Measurements from ENCODE around the gene DOK4.
A peak's percentile ranks its signal among the peaks of the same experiment; 100 is the strongest.

DOK4 gene

GRCh38 chr16:57476546-57477410, 9.5 kb downstream of the DOK4 start:
- no peak for DNase-seq

DNA sequence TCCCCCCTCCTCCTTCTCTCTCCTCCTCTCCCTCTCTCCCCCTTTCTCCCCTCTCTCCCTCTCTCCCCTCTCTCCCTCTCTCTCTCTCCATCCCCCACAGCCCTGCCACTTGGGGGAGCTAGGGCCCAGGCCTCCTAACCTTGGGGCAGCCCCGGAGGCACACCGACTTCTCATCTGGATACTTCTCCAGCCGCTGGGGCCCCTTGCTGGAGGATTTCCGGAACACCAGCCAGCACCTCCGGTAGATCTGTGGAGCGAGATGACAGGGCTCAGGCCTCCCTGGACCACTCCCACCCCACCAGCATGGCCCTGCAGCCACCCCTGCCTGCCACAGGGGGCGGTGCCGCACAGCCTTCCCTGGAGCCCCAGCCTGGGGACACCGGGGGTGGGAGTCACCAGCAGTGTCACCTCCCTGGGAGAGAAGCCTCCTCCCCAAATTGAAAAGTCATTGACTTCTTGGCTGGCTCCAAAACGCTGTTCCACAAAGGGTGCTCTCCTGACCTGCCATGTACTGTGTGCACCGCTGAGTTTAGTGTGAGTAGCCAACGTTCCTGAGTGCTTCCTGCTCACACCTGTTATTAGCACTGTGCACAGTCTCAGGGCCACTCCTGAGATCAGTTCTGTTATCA, 10.5 kb downstream of the DOK4 start:
- no peak for DNase-seq

GRCh38 chr16:57474671-57475661, 11.3 kb downstream of the DOK4 start:
- DNase-seq, result no peak

- no peak for DNase-seq
Measured at GRCh38 chr16:57473906-57474305, 12.4 kb downstream of the DOK4 start.

DNA sequence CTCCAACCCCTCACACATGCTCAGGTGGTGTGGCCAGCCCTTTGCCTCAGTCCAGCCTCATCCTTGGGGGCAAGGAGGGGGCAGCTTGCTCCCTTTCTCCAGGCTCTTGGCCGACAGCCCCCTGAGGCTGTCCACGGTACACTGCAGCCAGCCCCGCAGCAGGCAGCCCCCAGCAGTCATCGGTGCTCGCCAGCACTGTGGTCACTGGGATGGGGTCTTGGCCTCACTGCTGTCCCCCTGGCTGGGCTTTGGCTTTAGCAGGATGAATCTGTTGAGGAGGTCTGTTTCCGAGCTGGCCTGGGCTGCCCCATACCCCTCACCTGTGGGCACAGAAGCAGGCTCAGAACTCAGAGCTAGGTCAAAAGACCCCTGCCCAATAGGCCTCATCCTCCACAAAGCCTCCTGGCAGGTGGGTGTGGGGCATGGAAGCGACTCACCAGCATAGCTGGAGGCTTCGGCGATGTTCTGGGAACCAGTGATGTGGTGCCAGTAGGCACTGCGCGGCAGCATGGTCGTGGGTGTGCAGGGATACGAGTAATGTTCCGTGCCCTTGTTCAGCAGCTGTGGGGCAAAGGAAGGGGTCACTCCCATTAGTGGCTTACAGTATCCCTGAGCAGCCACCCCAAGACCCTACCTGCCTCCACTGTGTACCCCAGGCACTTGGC, 13.0 kb downstream of the DOK4 start:
- DNase-seq, result no peak

DNA sequence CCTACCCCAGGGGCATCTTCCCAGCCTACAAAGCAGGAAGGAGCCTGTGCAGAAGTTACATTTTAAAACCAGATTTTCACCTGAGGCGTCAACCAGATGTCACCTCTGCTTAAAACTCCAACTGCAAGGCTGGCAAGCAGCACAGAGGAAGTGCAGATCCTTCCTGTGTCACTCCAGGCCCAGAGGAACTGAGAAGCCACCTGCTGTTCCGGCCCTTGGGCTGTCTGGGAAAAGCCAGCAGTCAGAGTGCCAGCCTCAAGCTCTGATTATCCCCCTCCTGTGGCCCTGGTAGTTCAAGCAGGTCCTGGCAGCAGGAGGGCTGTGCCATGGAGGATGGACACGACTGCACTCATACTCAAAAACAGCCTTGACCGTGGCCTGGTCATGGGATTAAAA, 13.6 kb downstream of the DOK4 start:
- no peak for DNase-seq

DNA sequence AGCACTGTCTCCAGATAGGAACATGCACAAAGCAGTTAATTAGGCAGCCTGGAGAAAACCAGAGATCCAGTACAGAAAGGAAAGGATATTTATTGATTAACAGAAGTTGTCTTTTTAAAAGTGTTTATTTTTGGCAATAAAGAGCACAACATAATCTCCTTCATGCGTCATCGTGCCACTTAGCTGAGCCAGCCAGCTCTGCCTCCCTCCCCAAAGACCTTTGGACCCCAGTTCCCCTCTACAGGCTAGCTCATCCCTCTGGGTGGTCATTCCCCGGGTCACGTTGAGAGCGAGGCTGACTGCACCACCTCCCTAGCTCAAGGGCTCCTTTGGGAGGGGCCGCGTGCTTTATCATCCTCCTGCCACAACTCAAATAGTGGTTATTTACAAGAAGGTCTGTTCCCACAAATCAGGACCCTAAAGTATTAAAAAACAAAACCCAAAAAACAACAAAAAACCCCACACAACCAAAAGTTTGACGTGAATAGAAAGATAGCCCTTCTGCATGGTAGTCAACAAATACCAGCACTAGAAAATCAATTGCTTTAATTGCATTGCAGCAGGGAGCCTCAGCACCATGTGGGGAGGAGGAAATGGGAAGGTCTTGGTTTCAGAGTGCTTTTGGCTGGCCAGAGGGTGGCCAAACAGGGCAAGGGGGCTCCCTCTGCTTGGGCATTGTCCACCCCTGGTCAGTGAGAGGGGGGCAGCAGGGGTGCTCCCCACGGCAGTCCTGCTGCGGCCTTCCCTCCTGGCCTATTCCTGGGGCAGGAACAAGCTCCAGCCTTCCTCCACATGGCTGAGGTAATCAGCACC, 14.2 kb downstream of the DOK4 start:
- DNase-seq, result no peak

- DNase-seq, result no peak
Measured at GRCh38 chr16:57471209-57471608, 15.1 kb downstream of the DOK4 start.

GRCh38 chr16:57470711-57471110, 15.6 kb downstream of the DOK4 start:
- no peak for DNase-seq

DNA sequence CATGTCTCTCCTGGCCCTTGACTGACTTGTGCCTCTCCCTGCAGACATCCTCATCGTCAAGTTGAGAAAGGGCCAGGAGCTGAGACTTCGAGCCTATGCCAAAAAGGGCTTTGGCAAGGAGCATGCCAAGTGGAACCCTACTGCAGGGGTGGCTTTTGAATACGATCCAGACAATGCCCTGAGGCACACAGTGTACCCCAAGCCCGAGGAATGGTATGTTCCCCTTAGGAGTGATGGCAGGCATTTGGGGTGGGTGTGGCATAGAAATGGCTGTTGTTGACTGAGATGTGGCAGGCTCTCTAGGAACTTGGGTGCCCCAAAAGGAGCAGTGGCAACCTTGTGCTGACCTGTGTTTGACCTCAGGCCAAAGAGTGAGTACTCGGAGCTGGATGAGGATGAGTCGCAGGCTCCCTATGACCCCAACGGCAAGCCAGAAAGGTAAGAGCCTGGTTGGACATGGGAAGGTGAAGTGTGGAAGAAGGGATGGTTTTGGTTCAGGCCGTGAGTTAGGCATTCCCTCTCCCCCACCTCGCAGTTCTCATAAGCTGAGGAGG, 16.3 kb downstream of the DOK4 start:
- DNase-seq, result no peak

DNA sequence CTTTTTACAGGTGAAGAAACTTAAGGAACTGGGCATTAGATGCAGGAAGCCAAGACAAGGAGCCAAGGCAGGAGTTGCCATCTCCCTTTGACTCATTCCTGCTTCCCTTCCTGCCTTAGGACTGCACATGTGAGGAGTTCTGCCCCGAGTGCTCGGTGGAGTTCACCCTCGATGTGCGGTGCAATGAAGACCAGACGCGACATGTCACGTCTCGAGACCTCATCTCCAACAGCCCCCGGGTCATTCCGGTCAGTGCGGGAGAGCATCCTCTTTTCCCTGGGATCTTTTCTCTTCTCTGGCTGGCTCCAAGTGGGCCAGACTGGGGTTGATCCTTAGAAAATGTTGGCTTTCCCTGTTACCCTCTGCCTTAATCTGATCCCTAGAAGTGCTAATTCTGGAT, 17.2 kb downstream of the DOK4 start:
- DNase-seq, result no peak

DNA sequence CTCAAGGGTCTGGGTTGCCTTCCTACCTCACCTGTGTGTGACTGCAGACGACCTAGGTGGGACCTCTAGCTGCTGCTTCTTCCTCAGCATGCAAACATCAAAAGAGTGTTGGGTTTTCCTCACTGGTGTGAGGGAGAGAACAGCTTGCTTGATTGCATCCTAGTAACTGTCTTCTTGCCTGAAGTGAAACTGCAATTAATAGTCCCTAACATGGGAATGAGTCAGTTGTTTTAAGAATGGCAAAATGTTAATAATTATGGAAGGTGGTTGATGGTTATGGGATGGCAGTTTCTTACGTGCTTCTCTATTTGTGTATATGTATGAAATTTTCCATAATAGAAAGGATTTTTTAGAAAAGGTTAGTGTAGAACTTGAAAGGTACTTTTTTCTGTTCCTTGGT, 17.9 kb downstream of the DOK4 start:
- DNase-seq, result no peak

DNA sequence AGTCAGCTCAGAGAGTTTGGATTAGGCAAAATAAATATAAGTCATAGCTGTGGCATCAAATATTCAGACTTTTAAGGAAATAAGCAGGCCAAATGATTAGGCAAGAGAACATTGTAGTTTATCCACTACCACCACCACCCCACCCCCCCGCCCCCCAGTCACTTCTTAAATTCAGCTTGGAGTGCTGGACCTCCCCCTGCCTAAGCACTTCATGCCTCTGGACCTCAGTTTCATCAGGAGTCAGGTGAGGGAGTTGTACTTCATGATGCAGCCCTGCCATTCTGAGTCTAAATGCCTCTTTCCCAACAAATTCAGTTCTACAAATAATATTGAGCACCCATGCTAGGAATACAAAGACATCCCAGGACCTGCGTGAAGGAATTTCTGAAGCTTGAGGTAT, 21.8 kb downstream of the DOK4 start:
- no peak for DNase-seq

DNA sequence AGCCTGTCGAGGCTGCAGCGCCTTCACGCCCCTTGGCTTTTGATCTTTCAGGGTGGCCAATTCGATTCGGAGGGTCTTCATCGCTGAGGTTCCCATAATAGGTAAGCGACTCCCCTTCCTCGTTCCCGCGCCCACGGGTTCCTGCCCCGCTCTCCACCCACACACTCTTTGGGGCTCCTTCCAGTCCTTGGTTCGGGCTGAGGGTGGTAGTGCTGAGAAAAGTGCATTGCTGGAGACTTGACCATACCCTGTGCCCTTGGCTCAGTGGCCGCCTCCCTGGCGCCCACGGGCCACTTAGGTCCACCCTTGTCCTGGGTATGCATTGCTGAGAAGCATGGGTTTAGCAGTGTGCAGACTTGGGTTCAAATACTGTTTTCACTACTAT, 23.3 kb downstream of the DOK4 start:
- no peak for DNase-seq

GRCh38 chr16:57462209-57462977, 23.9 kb downstream of the DOK4 start, which contains the start of gene POLR2C:
POLR2C (plus strand) TSS chr16:57462679; CDS start chr16:57462725, 46 bp downstream.
- peak; percentile 63 to 78 for DNase-seq

DNA sequence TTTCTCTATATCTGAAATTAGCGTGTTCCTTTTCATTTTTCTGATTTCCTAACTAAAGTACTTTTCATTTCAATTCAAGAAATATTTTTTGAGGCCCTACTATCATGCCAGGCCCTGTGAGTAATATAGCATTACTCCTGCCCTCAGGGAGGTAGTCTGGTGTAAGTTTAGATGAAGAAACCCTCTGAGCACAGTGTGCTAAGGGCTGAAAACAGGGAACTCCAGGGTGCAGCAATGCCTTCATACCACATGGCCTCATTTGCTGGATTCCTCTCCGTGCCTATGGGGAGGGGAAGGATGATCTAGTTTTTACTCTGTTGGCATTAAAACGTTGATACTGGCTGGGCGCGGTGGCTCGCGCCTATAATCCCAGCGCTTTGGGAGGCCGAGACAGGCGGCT, 34.3 kb downstream of the DOK4 start:
- DNase-seq, result no peak

DNA sequence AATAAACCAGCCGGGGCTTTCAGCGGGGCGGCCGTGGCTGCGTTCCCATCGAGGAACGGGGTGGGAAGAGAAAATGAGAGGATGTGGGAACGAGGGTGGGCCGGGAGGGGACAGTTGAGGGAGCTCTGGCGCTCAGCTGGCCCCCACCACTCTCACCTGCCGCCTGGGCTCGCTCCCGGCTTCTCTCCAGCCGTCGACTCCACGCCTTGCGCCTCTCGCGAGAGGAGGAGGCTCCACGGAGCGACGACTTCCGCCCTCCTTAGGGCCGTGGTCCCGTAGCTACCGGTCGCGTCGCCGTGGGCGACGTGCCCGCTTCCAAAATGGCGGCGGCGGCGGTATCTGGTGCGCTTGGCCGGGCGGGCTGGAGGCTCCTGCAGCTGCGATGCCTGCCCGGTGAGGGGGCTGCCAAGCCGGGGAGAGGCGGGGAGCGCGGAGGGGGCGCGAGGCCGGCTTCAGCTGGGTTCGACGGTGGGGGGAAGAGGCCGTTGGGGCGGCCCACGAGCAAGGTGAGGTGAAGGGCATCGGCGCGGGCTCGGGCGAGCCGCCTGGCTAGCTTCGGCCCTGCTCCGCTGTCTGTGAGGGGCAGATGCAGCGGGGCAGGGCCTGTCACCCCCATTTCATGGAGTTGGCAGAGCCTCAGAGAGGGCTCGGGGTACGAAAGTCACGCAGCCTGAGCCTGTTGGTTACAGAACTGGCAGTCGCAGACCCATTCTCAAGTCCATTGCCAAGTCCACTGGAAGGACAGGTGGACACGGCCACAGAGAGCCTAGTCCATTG, 38.9 kb downstream of the DOK4 start, which contains the start of the genes CIAPIN1 and COQ9:
CIAPIN1 (minus strand) TSS at position 200 of the 777 bp plus-strand sequence. CDS start 6,457 bp downstream, outside the sequence.
COQ9 (plus strand) TSS at position 294 of the 777 bp plus-strand sequence; CDS start at position 321, 27 bp downstream.
- peak; percentile 78 to 80 for DNase-seq

DNA sequence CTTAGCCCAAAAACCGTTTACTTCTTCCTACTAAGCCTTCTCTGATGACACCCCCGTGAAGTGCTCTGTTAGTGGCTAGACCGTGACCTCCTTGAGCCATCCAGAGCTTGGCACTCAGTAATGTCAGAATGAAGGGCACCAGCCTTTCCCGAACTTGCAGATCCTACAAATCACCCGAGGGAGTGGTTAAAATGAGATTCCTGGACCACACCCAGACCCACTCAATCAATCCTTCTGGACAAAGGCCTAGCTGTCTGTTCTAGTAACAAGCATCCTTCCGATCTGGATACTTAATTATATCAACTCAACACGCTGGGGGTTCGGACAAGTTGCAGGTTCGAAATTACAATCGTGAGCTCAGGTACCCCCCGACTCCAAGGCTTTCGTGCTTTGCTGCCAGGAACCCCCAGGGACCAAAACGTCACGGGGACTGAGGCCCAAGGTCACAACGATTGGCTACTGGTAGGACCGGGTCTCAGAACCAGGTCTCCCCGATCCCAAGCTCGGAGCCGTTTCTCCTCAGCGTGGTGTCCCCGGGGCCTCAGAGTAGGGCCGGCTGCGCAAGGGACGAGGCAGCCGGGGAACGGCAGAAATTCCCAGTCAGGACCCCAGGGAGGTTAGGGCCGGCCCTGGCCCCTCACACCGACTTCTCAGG, 39.6 kb downstream of the DOK4 start:
- DNase-seq, result peak in 1 of 2 donors; percentile 59

DNA sequence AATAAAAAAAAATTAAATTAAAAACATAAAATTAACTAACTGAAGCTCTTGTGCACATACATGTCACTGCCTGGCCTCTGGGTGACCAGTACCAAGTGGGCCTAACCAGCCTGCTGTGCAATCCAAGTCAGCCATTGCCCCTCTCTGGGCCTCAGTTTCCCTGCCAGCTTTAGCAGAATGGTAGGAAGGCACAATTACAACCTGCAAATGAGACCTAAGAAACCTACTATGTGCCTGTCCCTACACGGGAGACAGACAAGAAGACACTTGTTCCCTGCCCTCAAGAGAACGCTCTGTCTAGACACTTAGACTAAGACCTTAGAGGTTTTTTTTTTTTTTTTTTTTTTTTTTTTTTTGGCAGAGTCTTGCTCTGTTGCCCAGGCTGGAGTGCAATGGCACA, 40.8 kb downstream of the DOK4 start:
- no peak for DNase-seq
